OCI-LY7 (cell line): Measurements from ENCODE around the gene MAP3K3. TPM values are rescaled to one million over a fixed set of nuclear protein-coding genes. Genes with fewer than 3 reads are reported as not detected.

Experiments
- BruUV-seq: library from RNA; stranded (reverse); fragments of 400-500 nt; replicated peaks from 2 replicates; lab custom pipeline; 2021; lab: Mats Ljungman, UMichigan
- CTCF ChIA-PET: fragments of 300-600 bp; sonication (Branson Sonifier 250); formaldehyde crosslinking; loops from one replicate; lab custom pipeline; 2022; ENCODE audit warnings: antibody characterized with exemption; ENCODE audit not compliant: unreplicated experiment; lab: Charles Lee
- POLR2A ChIA-PET: fragments of 300-600 bp; sonication (Branson Sonifier 250); formaldehyde crosslinking; loops from one replicate; lab custom pipeline; 2022; ENCODE audit warnings: antibody characterized with exemption; lab: Charles Lee
- DNase-seq: peaks from one replicate; pipeline ENCODE4 v3.0.0-alpha.2; 2015; ENCODE audit warnings: low spot score
- H2AFZ ChIP-seq: fragments of 200-600 bp; sonication (generic), shearing (Covaris generic); 2 replicates; pipeline ENCODE4 v1.6.1; 2014; ENCODE audit warnings: mild to moderate bottlenecking, antibody characterized with exemption, low read length, moderate library complexity
- H3K27ac ChIP-seq: fragments of 200-600 bp; sonication (generic); 2 replicates; pipeline ENCODE4 v1.5.1; 2014; ENCODE audit warnings: mixed run types, low read depth, mild to moderate bottlenecking, moderate library complexity, low read length, inconsistent platforms; ENCODE audit not compliant: poor library complexity, severe bottlenecking
- H3K36me3 ChIP-seq: fragments of 200-600 bp; sonication (generic); 2 replicates; pipeline ENCODE4 v1.6.1; 2014; ENCODE audit warnings: mild to moderate bottlenecking, antibody characterized with exemption, low read length, moderate library complexity, mixed read lengths; ENCODE audit not compliant: insufficient read depth
- H3K4me1 ChIP-seq: fragments of 200-600 bp; sonication (generic); 2 replicates; pipeline ENCODE4 v1.5.1; 2014; ENCODE audit warnings: mild to moderate bottlenecking, low read length; ENCODE audit not compliant: insufficient read depth, poor library complexity, severe bottlenecking
- H3K4me2 ChIP-seq: fragments of 200-600 bp; sonication (generic); 2 replicates; pipeline ENCODE4 v1.6.1; 2014; ENCODE audit warnings: mild to moderate bottlenecking, low read length
- H3K4me3 ChIP-seq: fragments of 200-600 bp; sonication (generic); 2 replicates; pipeline ENCODE4 v1.5.1; 2014; ENCODE audit warnings: mild to moderate bottlenecking, low read depth, low read length; ENCODE audit not compliant: poor library complexity, severe bottlenecking
- H3K79me2 ChIP-seq: fragments of 200-600 bp; sonication (generic); 2 replicates; pipeline ENCODE4 v1.6.1; 2016; ENCODE audit warnings: low read depth, mild to moderate bottlenecking, low read length, moderate library complexity, mixed read lengths; ENCODE audit not compliant: insufficient read depth
- H3K9me2 ChIP-seq: fragments of 200-600 bp; sonication (generic); 2 replicates; pipeline ENCODE4 v1.6.1; 2016; ENCODE audit warnings: mild to moderate bottlenecking, low read length, mixed read lengths; ENCODE audit not compliant: insufficient read depth
- H3K9me3 ChIP-seq: fragments of 200-600 bp; sonication (generic); 2 replicates; pipeline ENCODE4 v1.6.1; 2014; ENCODE audit warnings: mild to moderate bottlenecking, mixed run types, low read length, mixed read lengths
- H4K20me1 ChIP-seq: fragments of 200-600 bp; sonication (generic); 2 replicates; pipeline ENCODE4 v1.6.1; 2014; ENCODE audit warnings: mild to moderate bottlenecking, antibody characterized with exemption, low read length, moderate library complexity, mixed read lengths; ENCODE audit not compliant: insufficient read depth
- CTCF ChIP-seq: fragments of 200-600 bp; sonication (generic); conservative IDR thresholded peaks from 2 replicates; pipeline ENCODE4 v1.5.1; 2014; ENCODE audit warnings: mild to moderate bottlenecking, antibody characterized with exemption, low read length, moderate library complexity, mixed read lengths
- EZH2phosphoT487 ChIP-seq: fragments of 200-600 bp; sonication (generic); IDR thresholded peaks from 2 replicates; pipeline ENCODE4 v1.6.1; 2018; ENCODE audit warnings: low read depth, borderline replicate concordance, mild to moderate bottlenecking, mixed run types, antibody characterized with exemption, low read length, moderate library complexity, mixed read lengths
- intact Hi-C: fragments of 100-400 bp; cut with micrococcal nuclease; formaldehyde crosslinking; loops from one replicate; pipeline ENCODE4 v1.10.0; 2022; ENCODE audit not compliant: unreplicated experiment
- total RNA-seq, 2 experiments: library from RNA; depleted of rRNA in 1 of 2; stranded (reverse); fragments of >200 nt in 1 of 2; shearing (Covaris generic) in 1 of 2; gene quantifications; 2 replicates each; pipeline ENCODE4 v1.2.3, GENCODE V29; 2014 to 2022

MAP3K3 gene
- total RNA-seq, 2 experiments from 2014 or later = 26.0 to 29.0 TPM

GRCh38 chr17:63601439-63602371, 20.5 kb upstream of the MAP3K3 start:
- Histone ChIP-seq H3K27ac (no peak overlapping the region), H3K4me3 (peak overlapping the region; percentile 88), H3K36me3 (peaks cover 30% of the 10 kb centered on the region), H3K4me2 (peak overlapping the region; percentile 91), H3K9me2 (no peaks in the 10 kb centered on the region), H4K20me1 (no peaks in the 10 kb centered on the region), H3K9me3 (no peaks in the 10 kb centered on the region), H3K4me1 (peaks cover 17% of the 10 kb centered on the region), H3K79me2 (peaks cover 14% of the 10 kb centered on the region; the same call in 1 of the 2 replicates), H2AFZ (peak overlapping the region; percentile 94; the same call in 1 of the 2 replicates)
- BruUV-seq = TSS peak; percentile 68
- intact Hi-C loops = no loop called here
- no peak for DNase-seq
- ChIA-PET POLR2A (interaction anchor here (0.6 to 1.6 kb wide), 10 partner anchors 10 to 188 kb away, joined by 3 to 7 read pairs (median 3); no protein-coding TSS in a partner anchor), CTCF (interaction anchor here (1.3 kb wide), 1 partner anchor 10 kb away, joined by 4 read pairs; no protein-coding TSS in a partner anchor)
- TF ChIP-seq CTCF = no peak
- TF ChIP-seq EZH2phosphoT487 = no peak

GRCh38 chr17:63609816-63610573, 12.2 kb upstream of the MAP3K3 start:
- Histone ChIP-seq H3K36me3 (peaks cover 59% of the 10 kb centered on the region), H3K9me3 (no peaks in the 10 kb centered on the region), H2AFZ (no peak overlapping the region), H3K79me2 (no peaks in the 10 kb centered on the region), H3K4me2 (no peak overlapping the region), H3K4me1 (no peaks in the 10 kb centered on the region), H4K20me1 (no peaks in the 10 kb centered on the region), H3K9me2 (no peaks in the 10 kb centered on the region), H3K27ac (no peak overlapping the region), H3K4me3 (no peak overlapping the region)
- TSS peak; percentile 32 for BruUV-seq
- CTCF ChIA-PET = no interaction called here
- TF ChIP-seq EZH2phosphoT487 (no peak), CTCF (no peak)
- intact Hi-C loops = no loop called here
- DNase-seq = no peak
- POLR2A ChIA-PET = no interaction called here
